ENCODE results near the gene NFASC.

NFASC gene

GRCh38 chr1:204873176-204873575 lies 2.5 kb downstream of the NFASC start:
- Histone ChIP-seq H3K4me1 (ENCODE audit: control insufficient read depth, insufficient read depth, low read length) (peaks cover 15% of the 10 kb centered on the region), H3K9ac (ENCODE audit: low read length) (no peak overlapping the region), H3K27me3 (ENCODE audit: control insufficient read depth, insufficient read depth, low read length) (no peaks in the 10 kb centered on the region), H3K27ac (ENCODE audit: low read depth, low read length) (no peak overlapping the region), H3K9me3 (ENCODE audit: control insufficient read depth, insufficient read depth, low read depth, low read length) (no peaks in the 10 kb centered on the region), H3K4me3 (ENCODE audit: low read depth, low read length) (no peak overlapping the region), H3K36me3 (ENCODE audit: control insufficient read depth, insufficient read depth, low read length) (no peaks in the 10 kb centered on the region)

DNA sequence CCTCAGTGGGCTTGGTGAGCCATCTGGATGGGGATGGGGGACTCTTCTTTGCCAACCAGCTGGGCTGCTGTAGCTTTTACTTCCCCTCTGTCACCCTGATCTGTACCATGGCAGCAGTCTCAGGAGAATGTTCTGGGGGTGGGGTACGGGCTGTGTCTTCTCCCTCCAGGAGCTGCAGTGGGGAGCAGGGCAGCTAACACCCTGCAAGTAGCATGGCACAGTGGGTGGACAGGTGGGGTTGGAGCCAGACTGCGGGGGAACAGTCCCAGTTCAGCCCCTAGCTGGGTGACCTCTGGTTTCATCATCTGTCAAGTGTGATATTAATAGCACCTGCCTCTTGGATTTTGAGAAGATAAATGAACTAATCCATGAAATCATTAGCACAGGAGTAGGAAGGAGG lies 3.1 kb downstream of the NFASC start:
- H3K4me3 ChIP-seq (ENCODE audit: low read depth, low read length), result no peak overlapping the region
- H3K9ac ChIP-seq (ENCODE audit: low read length), result no peak overlapping the region
- peaks cover 14% of the 10 kb centered on the region for H3K4me1 ChIP-seq (ENCODE audit: control insufficient read depth, insufficient read depth, low read length)
- no peaks in the 10 kb centered on the region for H3K27me3 ChIP-seq (ENCODE audit: control insufficient read depth, insufficient read depth, low read length)
- no peaks in the 10 kb centered on the region for H3K9me3 ChIP-seq (ENCODE audit: control insufficient read depth, insufficient read depth, low read depth, low read length)
- no peaks in the 10 kb centered on the region for H3K36me3 ChIP-seq (ENCODE audit: control insufficient read depth, insufficient read depth, low read length)
- no peak overlapping the region for H3K27ac ChIP-seq (ENCODE audit: low read depth, low read length)

- Histone ChIP-seq H3K9me3 (ENCODE audit: control insufficient read depth, insufficient read depth, low read depth, low read length) (no peaks in the 10 kb centered on the region), H3K4me3 (ENCODE audit: low read depth, low read length) (no peak overlapping the region), H3K27me3 (ENCODE audit: control insufficient read depth, insufficient read depth, low read length) (no peaks in the 10 kb centered on the region), H3K27ac (ENCODE audit: low read depth, low read length) (no peak overlapping the region), H3K4me1 (ENCODE audit: control insufficient read depth, insufficient read depth, low read length) (peaks cover 11% of the 10 kb centered on the region), H3K36me3 (ENCODE audit: control insufficient read depth, insufficient read depth, low read length) (no peaks in the 10 kb centered on the region), H3K9ac (ENCODE audit: low read length) (no peak overlapping the region)
These were observed 3.6 kb downstream of the NFASC start for GRCh38 chr1:204874274-204874673.

DNA sequence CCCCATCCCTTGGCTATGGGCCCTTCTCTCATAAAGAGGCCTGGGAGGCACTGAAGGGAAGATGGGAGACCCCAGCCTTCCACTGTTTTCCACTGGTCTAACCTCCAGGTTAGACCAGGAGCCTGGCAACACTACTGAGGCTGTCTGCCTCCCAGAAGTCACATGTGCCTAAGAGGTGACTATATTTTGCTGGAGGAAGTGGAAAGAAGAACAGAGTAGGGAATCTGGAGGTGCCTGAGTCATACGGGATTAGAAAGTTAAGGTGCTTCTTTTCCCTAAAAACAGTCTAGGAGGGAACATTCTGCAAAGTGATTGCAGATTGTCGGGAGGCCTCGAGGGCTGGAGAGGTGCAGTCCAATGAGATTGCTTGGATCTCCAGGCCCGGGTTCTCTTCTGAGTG lies 4.6 kb downstream of the NFASC start:
- Histone ChIP-seq H3K4me1 (ENCODE audit: control insufficient read depth, insufficient read depth, low read length) (peaks cover 11% of the 10 kb centered on the region), H3K27ac (ENCODE audit: low read depth, low read length) (no peak overlapping the region), H3K9ac (ENCODE audit: low read length) (no peak overlapping the region), H3K36me3 (ENCODE audit: control insufficient read depth, insufficient read depth, low read length) (no peaks in the 10 kb centered on the region), H3K4me3 (ENCODE audit: low read depth, low read length) (no peak overlapping the region), H3K27me3 (ENCODE audit: control insufficient read depth, insufficient read depth, low read length) (no peaks in the 10 kb centered on the region), H3K9me3 (ENCODE audit: control insufficient read depth, insufficient read depth, low read depth, low read length) (no peaks in the 10 kb centered on the region)

GRCh38 chr1:204878621-204879234 lies 8.1 kb downstream of the NFASC start:
- Histone ChIP-seq H3K27ac (ENCODE audit: low read depth, low read length) (no peak overlapping the region), H3K4me3 (ENCODE audit: low read depth, low read length) (no peak overlapping the region), H3K9me3 (ENCODE audit: control insufficient read depth, insufficient read depth, low read depth, low read length) (no peaks in the 10 kb centered on the region), H3K4me1 (ENCODE audit: control insufficient read depth, insufficient read depth, low read length) (peaks cover 11% of the 10 kb centered on the region), H3K27me3 (ENCODE audit: control insufficient read depth, insufficient read depth, low read length) (no peaks in the 10 kb centered on the region), H3K9ac (ENCODE audit: low read length) (no peak overlapping the region), H3K36me3 (ENCODE audit: control insufficient read depth, insufficient read depth, low read length) (no peaks in the 10 kb centered on the region)

DNA sequence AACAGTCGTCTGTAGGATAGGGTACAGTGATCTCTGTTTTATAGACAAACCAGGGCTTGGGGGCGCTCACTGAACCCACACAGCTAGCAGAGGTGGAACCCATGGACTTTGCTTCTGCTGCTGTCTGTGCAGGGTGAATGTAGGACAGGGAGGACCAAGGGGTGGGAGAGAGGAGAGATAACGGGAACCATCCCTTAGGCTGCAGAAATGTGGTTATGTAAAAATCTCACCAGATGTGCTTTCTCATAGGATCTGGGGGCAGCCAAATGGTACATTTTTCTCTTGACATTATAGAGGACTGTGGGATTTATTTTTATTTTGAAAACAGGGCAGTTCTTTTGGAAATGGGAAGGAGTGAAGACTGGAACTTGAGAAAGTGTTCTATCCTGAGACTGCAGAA lies 8.7 kb downstream of the NFASC start:
- H3K27me3 ChIP-seq (ENCODE audit: control insufficient read depth, insufficient read depth, low read length), result no peaks in the 10 kb centered on the region
- no peak overlapping the region for H3K9ac ChIP-seq (ENCODE audit: low read length)

GRCh38 chr1:204880906-204881305 lies 10.2 kb downstream of the NFASC start:
- H3K4me1 ChIP-seq (ENCODE audit: control insufficient read depth, insufficient read depth, low read length), result peaks cover 4% of the 10 kb centered on the region; the same call in 1 of the 2 replicates
- no peak overlapping the region for H3K9ac ChIP-seq (ENCODE audit: low read length)
- H3K9me3 ChIP-seq (ENCODE audit: control insufficient read depth, insufficient read depth, low read depth, low read length), result no peaks in the 10 kb centered on the region
- no peak overlapping the region for H3K4me3 ChIP-seq (ENCODE audit: low read depth, low read length)
- H3K36me3 ChIP-seq (ENCODE audit: control insufficient read depth, insufficient read depth, low read length), result no peaks in the 10 kb centered on the region
- H3K27ac ChIP-seq (ENCODE audit: low read depth, low read length), result no peak overlapping the region
- H3K27me3 ChIP-seq (ENCODE audit: control insufficient read depth, insufficient read depth, low read length), result no peaks in the 10 kb centered on the region

More for the DNA sequence above, 8.7 kb downstream of the NFASC start:
- Histone ChIP-seq H3K4me3 (ENCODE audit: low read depth, low read length) (no peak overlapping the region), H3K36me3 (ENCODE audit: control insufficient read depth, insufficient read depth, low read length) (no peaks in the 10 kb centered on the region), H3K9me3 (ENCODE audit: control insufficient read depth, insufficient read depth, low read depth, low read length) (no peaks in the 10 kb centered on the region), H3K4me1 (ENCODE audit: control insufficient read depth, insufficient read depth, low read length) (peaks cover 11% of the 10 kb centered on the region), H3K27ac (ENCODE audit: low read depth, low read length) (no peak overlapping the region)

DNA sequence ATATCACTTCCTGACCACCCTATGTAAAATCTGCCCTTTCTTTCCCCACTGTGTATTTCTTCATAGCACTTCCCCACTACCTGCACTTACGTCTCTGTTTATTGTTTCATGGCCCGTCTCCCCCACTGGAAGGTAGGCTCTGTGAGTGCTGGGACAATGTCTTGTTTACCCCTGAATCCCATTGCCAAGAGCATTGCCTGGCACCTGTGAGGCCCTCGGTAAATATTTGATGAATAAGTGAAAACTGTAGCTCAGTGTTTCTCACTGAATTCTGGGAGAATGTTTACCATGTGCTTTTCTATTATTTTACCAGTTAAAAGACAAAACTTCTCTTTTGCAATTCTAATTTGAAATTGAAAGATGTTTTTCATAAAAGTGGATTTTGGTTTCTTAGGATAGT lies 11.8 kb downstream of the NFASC start:
- H3K9me3 ChIP-seq (ENCODE audit: control insufficient read depth, insufficient read depth, low read depth, low read length), result no peaks in the 10 kb centered on the region
- no peak overlapping the region for H3K9ac ChIP-seq (ENCODE audit: low read length)
- H3K36me3 ChIP-seq (ENCODE audit: control insufficient read depth, insufficient read depth, low read length), result no peaks in the 10 kb centered on the region
- peaks cover 4% of the 10 kb centered on the region; the same call in 1 of the 2 replicates for H3K4me1 ChIP-seq (ENCODE audit: control insufficient read depth, insufficient read depth, low read length)
- no peak overlapping the region for H3K27ac ChIP-seq (ENCODE audit: low read depth, low read length)
- H3K27me3 ChIP-seq (ENCODE audit: control insufficient read depth, insufficient read depth, low read length), result no peaks in the 10 kb centered on the region
- H3K4me3 ChIP-seq (ENCODE audit: low read depth, low read length), result no peak overlapping the region

GRCh38 chr1:204883405-204883804 lies 12.7 kb downstream of the NFASC start:
- Histone ChIP-seq H3K9me3 (ENCODE audit: control insufficient read depth, insufficient read depth, low read depth, low read length) (no peaks in the 10 kb centered on the region), H3K9ac (ENCODE audit: low read length) (no peak overlapping the region), H3K36me3 (ENCODE audit: control insufficient read depth, insufficient read depth, low read length) (no peaks in the 10 kb centered on the region), H3K4me3 (ENCODE audit: low read depth, low read length) (no peak overlapping the region), H3K27ac (ENCODE audit: low read depth, low read length) (no peak overlapping the region), H3K27me3 (ENCODE audit: control insufficient read depth, insufficient read depth, low read length) (no peaks in the 10 kb centered on the region), H3K4me1 (ENCODE audit: control insufficient read depth, insufficient read depth, low read length) (peaks cover 4% of the 10 kb centered on the region; the same call in 1 of the 2 replicates)

DNA sequence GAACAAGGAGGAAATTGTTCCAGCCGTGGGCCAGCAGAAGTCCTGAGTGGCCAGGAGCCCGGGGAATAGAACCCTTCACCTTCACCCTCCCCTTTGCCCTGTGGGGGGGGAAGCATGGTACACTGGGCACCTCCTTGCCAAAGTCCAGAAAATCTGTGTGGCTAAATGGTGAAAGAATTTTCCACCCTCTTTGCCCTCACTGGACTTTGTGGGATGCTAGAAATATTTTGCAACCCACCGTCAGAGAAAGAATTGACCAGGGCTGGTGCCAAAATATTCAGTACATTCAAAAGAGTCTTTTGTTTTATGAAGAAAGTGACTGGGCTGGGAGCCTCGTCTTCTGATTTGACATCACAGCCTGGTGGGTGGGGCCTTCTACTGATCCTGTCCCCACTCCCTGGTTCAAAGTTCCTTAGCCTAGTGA lies 14.6 kb downstream of the NFASC start:
- Histone ChIP-seq H3K9me3 (ENCODE audit: control insufficient read depth, insufficient read depth, low read depth, low read length) (no peaks in the 10 kb centered on the region), H3K27me3 (ENCODE audit: control insufficient read depth, insufficient read depth, low read length) (no peaks in the 10 kb centered on the region), H3K36me3 (ENCODE audit: control insufficient read depth, insufficient read depth, low read length) (no peaks in the 10 kb centered on the region), H3K4me1 (ENCODE audit: control insufficient read depth, insufficient read depth, low read length) (peaks cover 9% of the 10 kb centered on the region; the same call in 1 of the 2 replicates), H3K27ac (ENCODE audit: low read depth, low read length) (no peak overlapping the region), H3K9ac (ENCODE audit: low read length) (no peak overlapping the region), H3K4me3 (ENCODE audit: low read depth, low read length) (no peak overlapping the region)

- H3K9ac ChIP-seq (ENCODE audit: low read length), result no peak overlapping the region
- no peak overlapping the region for H3K4me3 ChIP-seq (ENCODE audit: low read depth, low read length)
- no peak overlapping the region for H3K27ac ChIP-seq (ENCODE audit: low read depth, low read length)
- peaks cover 9% of the 10 kb centered on the region; the same call in 1 of the 2 replicates for H3K4me1 ChIP-seq (ENCODE audit: control insufficient read depth, insufficient read depth, low read length)
- no peaks in the 10 kb centered on the region for H3K36me3 ChIP-seq (ENCODE audit: control insufficient read depth, insufficient read depth, low read length)
- H3K9me3 ChIP-seq (ENCODE audit: control insufficient read depth, insufficient read depth, low read depth, low read length), result no peaks in the 10 kb centered on the region
- no peaks in the 10 kb centered on the region for H3K27me3 ChIP-seq (ENCODE audit: control insufficient read depth, insufficient read depth, low read length)
These were observed 15.1 kb downstream of the NFASC start for GRCh38 chr1:204885790-204886189.

All from HUES6 (cell line).